HG02884 (cell line): Measurements from ENCODE around the gene KATNB1.
"Not testable (repeated sequence)": the region's sequence is repeated elsewhere in the genome, so short reads cannot be mapped to it uniquely, and the experiment has no call there.

ENCODE experiments used
- ATAC-seq: cut with Tn5 transposase; IDR thresholded peaks from one replicate; pipeline ENCODE4 v1.9.1; 2021; ENCODE audit warnings: mild to moderate bottlenecking, moderate library complexity; ENCODE audit not compliant: unreplicated experiment

The KATNB1 gene

GRCh38 chr16:57787519-57787905, 51.9 kb downstream of the KATNB1 start:
- no peak for ATAC-seq

DNA sequence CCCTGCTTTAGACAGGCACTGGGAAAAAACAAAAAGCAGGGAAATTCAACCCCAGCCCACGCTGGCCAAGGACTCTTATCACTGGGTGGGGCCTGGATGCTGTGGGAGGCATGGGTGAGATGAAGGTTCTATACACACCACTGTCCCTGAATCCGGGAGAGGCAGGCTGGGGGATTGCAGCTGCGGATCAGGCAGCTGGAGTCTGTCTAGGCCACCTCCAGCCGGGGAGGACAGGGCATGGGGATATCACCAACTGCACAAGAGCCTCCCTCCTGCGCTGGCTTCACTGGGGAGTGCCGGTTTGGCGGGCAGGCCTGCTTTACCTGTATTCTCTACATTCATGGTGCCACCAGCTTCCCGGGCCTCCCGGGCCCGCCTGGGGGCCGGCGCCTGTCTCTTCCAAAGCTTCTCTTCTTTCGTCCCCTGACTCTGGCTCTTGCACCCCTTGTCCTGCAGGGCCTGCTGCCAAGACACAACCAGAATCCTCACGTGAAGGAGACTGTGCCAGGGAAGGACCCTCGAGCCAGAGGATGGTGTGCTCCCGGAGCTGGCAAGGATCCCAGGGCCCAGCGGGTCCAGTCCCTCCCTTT, 52.8 kb downstream of the KATNB1 start:
- ATAC-seq = no peak

DNA sequence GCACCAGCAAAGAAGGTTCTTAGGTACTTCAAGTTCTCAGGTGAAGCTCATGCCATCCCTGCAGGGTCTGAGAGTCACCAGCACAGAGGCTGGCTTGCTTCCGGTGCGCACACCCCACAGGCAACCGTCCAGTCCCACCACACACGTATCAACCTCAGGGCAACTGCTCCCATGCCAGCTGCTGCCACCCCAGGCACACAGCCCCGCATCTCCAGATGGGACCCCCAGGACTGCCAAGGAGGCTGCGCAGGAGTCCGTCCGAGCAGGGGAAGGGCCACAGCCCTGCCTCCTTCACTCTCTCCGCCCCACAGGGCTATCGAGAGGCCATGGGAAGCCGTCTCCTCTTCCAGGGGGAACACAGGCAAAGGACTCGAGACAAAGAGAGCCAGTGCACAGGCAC, 53.4 kb downstream of the KATNB1 start:
- no peak for ATAC-seq

DNA sequence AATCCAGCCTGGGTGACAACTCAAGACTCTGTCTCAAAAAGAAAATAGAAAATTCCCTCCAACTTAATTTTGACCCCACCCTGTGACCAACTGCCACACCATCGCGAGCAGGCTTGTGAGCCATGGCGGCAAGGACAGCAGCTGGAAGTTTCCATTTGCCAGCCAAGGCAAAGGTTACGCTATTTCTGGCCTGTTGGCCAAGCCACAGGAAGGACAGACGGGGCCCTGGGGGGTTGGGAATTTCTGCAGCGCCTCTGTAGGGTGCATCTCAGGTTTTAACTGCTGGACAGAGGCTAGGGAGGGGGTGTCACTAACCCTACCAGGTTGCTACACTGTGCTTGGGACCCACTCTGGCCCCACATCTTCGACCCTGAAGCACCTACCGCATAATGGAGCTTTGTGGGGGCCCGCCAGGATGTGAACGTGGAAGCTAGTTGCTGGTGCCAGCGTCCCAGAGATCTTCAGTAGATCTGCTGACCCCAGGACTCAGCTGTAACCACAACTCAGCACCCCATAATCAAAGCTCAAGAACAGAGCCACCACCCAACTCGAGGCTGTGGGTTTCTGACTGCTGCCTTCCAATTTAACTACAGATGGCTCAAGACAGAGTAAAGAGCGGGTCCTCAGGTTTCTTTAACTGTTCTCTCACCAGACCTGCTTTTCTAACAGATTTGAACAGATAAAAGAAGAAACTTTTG, 55.8 kb downstream of the KATNB1 start:
- ATAC-seq = no peak

DNA sequence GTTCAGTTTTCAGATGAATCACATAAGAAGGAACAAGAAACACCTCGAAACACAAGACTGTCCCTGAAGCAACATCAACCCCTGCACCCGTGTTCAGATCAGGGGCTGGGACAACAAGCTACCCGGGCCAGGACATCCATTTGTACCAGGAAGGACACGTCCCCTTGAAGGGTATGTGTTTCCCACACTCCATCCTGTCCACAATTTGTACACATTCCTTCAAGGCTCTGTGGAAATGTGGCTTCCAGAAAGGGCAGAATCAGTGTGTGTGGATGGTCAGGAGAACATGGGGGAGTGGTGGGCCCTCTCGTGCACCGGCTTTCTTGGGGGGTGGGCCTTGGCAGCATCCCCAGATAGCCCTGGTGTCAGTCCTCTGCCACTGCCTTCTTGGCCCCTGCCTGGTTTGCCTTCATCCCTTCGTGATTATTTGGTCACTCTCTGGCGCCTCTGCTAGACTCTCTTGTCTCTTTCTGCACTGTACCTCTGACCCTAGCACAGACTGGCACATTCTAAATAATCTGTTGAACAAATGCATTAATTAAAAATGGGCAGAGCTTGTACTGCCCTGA, 56.4 kb downstream of the KATNB1 start:
- no peak for ATAC-seq

GRCh38 chr16:57794849-57795430, 59.4 kb downstream of the KATNB1 start:
- no peak for ATAC-seq

DNA sequence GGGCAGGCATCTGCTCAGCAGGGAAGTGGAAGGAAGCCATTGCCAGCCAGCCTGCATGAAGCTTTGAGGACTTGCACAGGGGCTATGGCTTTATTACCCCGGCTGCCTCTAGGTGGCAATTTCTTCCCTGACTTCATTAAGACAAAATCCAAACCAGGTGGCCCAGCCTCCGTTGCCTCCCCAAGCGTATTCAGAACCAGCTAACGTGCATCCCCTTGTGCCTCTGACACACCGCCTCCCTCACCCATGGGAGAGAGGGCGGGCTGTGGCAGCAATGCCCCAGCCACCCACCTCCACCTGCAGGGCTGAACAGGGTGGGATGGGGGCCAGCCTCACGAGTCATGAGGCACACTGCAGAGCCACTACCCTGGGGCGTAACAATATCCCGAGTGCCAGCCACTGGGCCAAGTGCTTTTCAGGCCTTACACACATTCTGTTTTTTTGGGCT, 59.9 kb downstream of the KATNB1 start:
- ATAC-seq = no peak

GRCh38 chr16:57796014-57796413, 60.4 kb downstream of the KATNB1 start:
- ATAC-seq = not testable (repeated sequence)

DNA sequence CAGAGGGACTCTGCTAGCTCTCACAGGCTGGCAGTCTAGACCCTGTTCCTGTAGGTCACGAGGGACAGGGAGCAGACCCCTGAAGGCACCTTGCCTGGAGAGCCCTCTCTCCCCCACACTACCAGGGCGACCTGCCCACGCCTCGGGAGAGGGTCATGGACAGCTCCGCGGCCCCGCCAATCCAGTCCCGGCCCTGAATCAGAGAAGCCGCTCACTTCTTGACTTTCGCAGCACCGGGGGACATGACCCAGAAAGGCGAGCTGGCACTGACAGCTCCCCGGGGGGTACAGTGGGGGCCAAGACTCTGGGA, 61.6 kb downstream of the KATNB1 start:
- no peak for ATAC-seq

DNA sequence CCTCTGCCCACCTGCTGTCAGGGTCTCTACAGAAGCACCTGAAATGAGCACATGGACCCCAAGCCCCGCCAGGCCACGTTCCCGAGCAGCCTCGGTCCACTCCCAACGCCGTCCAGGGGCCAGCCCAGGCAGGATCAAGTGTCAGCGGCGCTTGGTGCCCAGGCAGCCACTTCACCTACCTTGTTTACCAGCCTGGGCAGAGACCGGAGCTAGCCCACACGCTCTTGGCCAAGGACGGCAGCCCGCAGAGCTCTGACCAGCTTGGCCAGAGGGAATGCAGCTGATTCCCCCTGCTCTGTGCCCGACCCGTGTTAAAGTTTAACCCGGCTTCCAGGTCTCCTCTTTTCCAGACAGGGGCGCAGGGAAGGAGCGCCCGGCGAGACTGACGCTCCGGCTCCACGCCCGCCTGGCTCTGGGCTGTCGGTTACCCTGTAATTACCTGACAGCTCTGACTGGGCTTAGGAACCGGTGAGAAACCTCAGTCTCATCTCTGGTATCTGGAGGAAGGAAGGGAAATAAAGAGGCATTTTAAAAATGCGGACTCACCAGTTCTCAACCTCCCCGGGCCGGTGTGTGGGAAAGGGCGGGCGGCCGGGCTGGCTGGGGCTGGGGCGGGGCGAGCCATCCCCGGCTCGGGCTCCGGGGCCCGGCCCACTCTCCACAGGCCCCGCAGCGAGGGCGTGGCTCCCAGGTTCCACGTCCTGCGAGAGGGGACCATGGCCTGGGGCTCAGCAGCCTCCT, 62.1 kb downstream of the KATNB1 start:
- no peak for ATAC-seq

DNA sequence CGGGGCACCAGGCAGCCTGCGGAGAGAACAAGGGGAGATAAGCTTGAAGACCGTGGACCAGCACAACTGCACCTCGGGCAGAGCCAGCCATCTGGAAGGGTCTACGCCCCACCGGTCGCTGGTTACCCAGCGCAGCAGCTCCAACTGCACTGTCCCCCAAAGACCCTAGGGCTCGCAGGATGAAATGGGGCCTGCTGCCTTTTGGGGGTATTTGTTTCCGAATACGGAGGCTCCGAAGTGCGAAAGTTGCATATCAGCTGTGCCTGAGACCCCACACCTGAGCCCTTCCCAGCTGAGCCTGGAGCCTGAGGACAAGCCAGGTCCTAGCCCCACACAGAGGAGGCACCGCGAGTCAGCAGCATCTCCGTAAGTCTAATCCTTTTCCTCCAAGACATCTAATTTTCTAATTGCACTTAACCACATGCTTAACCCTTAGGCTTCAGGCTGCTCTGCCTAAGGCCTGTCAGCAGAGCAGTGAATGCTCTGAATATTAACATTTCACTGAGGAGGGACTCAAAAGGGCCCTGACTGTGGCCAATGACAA, 62.8 kb downstream of the KATNB1 start:
- no peak for ATAC-seq

DNA sequence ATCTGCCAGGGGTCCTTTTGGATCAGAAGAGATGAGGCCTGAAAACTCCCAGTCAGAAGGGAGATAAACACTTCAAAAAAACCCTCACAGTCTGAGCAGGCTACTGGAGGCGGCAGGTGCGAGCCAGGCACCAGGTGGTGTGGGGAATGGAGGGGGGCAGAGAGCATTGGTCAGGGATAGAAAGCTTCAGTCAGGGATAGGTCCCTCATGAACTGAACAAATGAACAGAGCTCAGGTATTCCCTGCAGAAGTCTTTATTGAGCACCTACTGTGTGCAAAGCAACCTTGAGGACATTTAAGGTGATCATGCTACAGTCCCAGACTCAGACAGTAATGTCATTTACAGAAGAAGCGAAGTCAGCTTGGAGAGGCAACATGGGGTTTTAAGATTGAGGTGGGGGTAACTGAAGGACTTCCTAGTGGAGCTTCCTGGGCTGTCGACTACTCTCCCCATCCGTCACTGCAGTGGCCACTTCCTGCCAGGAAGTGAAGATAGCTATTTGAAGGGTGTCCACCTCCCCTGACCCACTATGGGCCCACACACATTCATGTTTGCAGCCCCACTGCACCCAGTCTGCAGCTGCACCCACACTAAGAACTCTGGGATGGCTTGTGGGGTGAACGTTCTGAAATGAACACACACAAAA, 63.5 kb downstream of the KATNB1 start:
- ATAC-seq = no peak

DNA sequence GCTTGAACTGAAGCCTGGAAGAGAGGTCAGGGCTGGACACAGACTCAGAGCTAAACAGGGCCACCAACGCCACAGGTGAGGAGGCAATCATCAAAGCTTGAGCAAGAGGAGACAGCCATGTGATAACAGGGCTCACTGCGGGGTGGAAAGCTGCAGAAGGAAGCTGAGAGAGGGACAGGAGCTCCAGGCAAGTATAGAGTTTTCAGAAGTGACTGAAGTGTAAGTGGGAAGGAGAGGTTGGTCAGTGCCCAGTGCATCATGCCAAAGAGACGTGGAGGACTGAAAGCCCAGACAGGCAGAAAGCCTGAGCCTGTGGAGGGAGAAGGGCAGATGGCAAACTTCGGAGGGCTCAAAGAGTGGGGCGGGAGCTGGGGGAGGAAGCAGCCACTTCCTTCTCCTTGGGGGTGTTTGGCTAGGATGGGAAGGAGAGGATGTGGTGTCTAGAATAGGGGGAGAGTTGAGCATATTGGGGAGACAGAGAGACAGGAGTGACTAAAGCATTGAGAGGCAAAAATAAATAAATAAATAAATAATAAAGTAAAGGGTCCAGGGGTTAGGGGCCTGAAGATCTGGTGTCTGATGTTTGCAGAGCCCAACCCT, 64.1 kb downstream of the KATNB1 start:
- ATAC-seq = no peak

- ATAC-seq = no peak
Observed at GRCh38 chr16:57800200-57801097, 64.9 kb downstream of the KATNB1 start.

- no peak for ATAC-seq
Observed at GRCh38 chr16:57801098-57801808, 65.7 kb downstream of the KATNB1 start.

DNA sequence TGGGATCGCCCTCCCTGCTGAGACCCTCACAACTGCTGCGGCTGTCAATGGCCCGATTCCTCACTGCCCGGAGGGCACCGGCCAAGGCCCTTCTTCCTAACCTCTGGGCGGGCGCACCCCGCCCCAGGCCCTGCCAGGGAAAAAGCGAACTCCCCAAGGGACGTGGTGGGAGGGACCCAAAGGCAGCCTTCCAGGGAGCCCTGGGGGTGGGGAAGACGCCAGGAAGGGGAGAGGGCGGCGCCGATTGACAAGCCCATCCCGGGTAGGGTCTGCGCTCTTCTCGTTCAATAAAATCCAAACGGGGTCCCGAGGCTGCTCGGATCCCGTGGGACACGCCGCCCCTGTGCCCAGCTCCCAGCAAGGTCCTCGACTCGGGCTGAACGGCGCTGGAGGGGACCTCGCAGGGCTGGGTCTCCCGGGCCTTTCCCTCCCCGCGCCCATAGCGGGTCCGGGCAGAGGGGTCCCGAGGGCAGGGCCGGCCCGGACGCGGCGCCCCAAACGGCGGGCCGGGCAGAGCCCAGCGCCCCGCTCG, 66.3 kb downstream of the KATNB1 start:
- ATAC-seq = no peak

DNA sequence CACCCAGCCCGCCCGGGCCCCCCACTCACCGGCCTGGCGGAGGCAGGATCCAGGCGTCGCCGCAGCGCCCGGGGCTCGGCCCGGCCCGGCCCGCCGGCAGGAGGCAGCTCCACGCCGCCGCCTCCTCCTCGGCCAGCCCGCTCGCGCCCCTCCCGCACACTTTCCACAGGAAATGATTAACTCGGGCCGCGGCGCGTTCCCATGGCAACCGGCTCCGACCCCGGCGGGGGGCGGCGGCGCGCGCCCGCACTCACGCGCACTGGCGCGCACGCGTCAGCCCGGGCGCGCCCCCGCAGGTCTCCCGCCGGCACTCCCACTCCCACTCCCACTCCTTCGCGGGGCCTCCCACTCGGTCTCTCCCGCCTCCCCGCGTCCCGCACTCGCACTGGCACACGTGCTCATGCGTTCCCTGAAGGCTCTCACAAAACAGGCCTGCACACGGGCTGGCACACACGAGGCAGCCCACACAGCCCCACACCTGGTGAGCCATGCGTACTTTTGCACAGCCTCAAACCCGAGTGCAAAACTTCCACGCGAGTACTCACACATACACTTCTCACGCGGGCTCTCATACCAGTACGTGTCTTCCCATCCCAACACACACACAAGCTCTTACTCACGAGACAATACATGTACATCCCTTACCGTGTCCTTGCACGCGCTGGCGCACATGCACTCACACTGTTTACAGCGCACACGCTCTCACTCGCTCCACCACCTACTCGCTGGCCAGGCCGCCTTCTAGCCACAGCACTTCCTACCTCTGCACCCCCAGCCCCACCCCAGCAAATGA, 67.0 kb downstream of the KATNB1 start, which contains the start of gene KIFC3:
Gene KIFC3, minus strand, starts transcription at position 151 of the 793 bp plus-strand sequence. CDS start 4,248 bp downstream, outside the sequence.
- no peak for ATAC-seq
